MCF 10A (cell line): ENCODE results near the gene OR9Q2. TPM values are rescaled to one million over a fixed set of nuclear protein-coding genes. Genes with fewer than 3 reads are reported as not detected.

Experiments used
- BruUV-seq: library from RNA; stranded (reverse); fragments of 400-500 nt; replicated peaks from 2 replicates; lab custom pipeline; 2021; lab: Mats Ljungman, UMichigan
- CTCF ChIA-PET: fragments of 300-600 bp; sonication (Branson Sonifier 250); formaldehyde crosslinking; extraction: SDS; loops from one replicate; lab custom pipeline; 2021; ENCODE audit warnings: antibody characterized with exemption, inconsistent platforms; lab: Yijun Ruan, JAX
- POLR2A ChIA-PET: fragments of 300-600, 350-650 bp; sonication (Branson Sonifier 250); formaldehyde crosslinking; extraction: SDS; loops from one replicate; lab custom pipeline; 2020; ENCODE audit warnings: antibody characterized with exemption, inconsistent platforms; lab: Yijun Ruan, JAX
- DNase-seq: peaks from one replicate; pipeline ENCODE4 v3.0.0-alpha.2; 2018; ENCODE audit not compliant: unreplicated experiment
- H3K27ac Mint-ChIP-seq: one replicate; pipeline ENCODE4 v1.8.0; 2022; ENCODE audit warnings: mild to moderate bottlenecking, low read depth, mixed read lengths; ENCODE audit not compliant: unreplicated experiment
- H3K27me3 Mint-ChIP-seq: one replicate; pipeline ENCODE4 v1.8.0; 2022; ENCODE audit warnings: mixed read lengths; ENCODE audit not compliant: insufficient read depth, unreplicated experiment
- H3K36me3 Mint-ChIP-seq: one replicate; pipeline ENCODE4 v1.8.0; 2022; ENCODE audit warnings: mild to moderate bottlenecking, moderate library complexity, mixed read lengths; ENCODE audit not compliant: insufficient read depth, unreplicated experiment
- H3K4me1 Mint-ChIP-seq: one replicate; pipeline ENCODE4 v1.8.0; 2022; ENCODE audit warnings: mixed read lengths; ENCODE audit not compliant: insufficient read depth, unreplicated experiment
- H3K4me3 Mint-ChIP-seq: one replicate; pipeline ENCODE4 v1.8.0; 2022; ENCODE audit warnings: mild to moderate bottlenecking, moderate library complexity, mixed read lengths; ENCODE audit not compliant: unreplicated experiment
- H3K9me3 Mint-ChIP-seq: one replicate; pipeline ENCODE4 v1.8.0; 2022; ENCODE audit warnings: mixed read lengths; ENCODE audit not compliant: unreplicated experiment
- intact Hi-C: fragments of 100-400 bp; cut with micrococcal nuclease; formaldehyde crosslinking; loops from 2 replicates; pipeline ENCODE4 v1.14.1; 2022
- total RNA-seq: library from RNA; stranded (reverse); gene quantifications from 2 replicates; pipeline ENCODE4 v1.2.3, GENCODE V29; 2022
- TF ChIP-seq, protein P1 (sequence below): fragments of 200-600 bp; IDR thresholded peaks from one replicate; pipeline ENCODE4 v1.8.0; 2022; ENCODE audit warnings: antibody characterized with exemption, mild to moderate bottlenecking; ENCODE audit not compliant: unreplicated experiment

OR9Q2 gene
- total RNA-seq, 1 experiment from 2014 or later, result not detected

DNA sequence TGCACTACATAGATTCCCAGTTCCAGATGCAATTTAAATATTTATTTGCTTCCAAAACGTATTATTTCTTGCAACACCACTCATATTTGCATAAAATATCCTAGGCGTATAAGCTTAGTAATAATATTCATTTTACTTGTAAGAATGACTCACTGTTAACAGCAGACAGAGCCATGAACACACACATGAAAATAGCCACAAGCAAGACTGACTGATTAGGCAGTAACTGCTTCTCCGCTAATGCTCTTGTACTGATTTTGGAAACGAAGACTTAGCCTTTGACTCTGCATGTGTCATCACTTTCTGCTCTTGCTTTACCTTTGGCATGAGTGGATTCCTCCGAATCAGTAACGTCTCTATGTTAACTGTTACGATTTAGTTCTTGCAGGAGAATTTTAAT is 33.9 kb downstream of the OR9Q2 start:
- DNase-seq, result peak; percentile 64
- H3K4me1 Mint-ChIP-seq, result peaks cover 12% of the 10 kb centered on the region
- no TSS peak for BruUV-seq
- no peaks in the 10 kb centered on the region for H3K27me3 Mint-ChIP-seq
- no peak overlapping the region for H3K4me3 Mint-ChIP-seq
- peak overlapping the region; percentile 58 for H3K27ac Mint-ChIP-seq
- TF ChIP-seq, protein P1, sequence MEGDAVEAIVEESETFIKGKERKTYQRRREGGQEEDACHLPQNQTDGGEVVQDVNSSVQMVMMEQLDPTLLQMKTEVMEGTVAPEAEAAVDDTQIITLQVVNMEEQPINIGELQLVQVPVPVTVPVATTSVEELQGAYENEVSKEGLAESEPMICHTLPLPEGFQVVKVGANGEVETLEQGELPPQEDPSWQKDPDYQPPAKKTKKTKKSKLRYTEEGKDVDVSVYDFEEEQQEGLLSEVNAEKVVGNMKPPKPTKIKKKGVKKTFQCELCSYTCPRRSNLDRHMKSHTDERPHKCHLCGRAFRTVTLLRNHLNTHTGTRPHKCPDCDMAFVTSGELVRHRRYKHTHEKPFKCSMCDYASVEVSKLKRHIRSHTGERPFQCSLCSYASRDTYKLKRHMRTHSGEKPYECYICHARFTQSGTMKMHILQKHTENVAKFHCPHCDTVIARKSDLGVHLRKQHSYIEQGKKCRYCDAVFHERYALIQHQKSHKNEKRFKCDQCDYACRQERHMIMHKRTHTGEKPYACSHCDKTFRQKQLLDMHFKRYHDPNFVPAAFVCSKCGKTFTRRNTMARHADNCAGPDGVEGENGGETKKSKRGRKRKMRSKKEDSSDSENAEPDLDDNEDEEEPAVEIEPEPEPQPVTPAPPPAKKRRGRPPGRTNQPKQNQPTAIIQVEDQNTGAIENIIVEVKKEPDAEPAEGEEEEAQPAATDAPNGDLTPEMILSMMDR, result no peak
- intact Hi-C loops, result no loop called here
- H3K9me3 Mint-ChIP-seq, result peaks cover 1% of the 10 kb centered on the region
- CTCF ChIA-PET, result no interaction called here
- H3K36me3 Mint-ChIP-seq, result no peaks in the 10 kb centered on the region
- POLR2A ChIA-PET, result no interaction called here

DNA sequence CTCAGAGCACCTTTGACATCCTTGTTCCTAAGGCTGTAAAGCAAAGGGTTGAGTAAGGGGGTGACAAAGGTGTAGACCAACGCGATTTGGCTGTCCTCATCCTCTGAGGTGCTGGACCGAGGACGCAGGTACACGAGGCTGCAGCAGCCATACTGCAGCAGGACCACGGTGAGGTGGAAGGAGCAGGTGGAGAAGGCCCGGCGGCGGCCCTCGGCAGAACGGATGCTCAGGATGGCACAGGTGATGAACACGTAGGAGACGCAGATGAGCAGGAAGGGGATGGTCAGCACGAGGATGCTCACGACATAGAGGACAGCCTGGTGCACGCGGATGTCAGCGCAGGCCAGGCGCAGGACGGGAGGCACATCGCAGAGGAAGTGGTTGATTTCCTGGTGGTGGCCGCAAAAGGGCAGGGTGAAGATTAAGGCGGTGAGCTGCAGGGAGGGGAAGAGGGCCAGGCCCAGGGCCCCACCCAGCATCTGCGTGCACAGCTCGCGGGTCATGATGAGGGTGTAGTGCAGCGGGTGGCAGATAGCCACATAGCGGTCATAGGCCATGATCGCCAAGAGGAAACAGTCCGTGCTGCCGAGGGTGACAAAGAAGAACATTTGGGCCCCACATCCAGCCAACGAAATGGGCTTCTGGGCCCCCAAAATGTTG is 39.2 kb downstream of the OR9Q2 start:
- TF ChIP-seq, protein P1, result no peak
- CTCF ChIA-PET, result no interaction called here
- H3K4me3 Mint-ChIP-seq, result no peak overlapping the region

More for the DNA sequence above, 39.2 kb downstream of the OR9Q2 start:
- POLR2A ChIA-PET, result no interaction called here
- H3K9me3 Mint-ChIP-seq, result peaks cover 12% of the 10 kb centered on the region
- no peaks in the 10 kb centered on the region for H3K27me3 Mint-ChIP-seq
- no peaks in the 10 kb centered on the region for H3K36me3 Mint-ChIP-seq
- intact Hi-C loops, result no loop called here
- H3K27ac Mint-ChIP-seq, result no peak overlapping the region
- DNase-seq, result no peak
- no TSS peak for BruUV-seq
- H3K4me1 Mint-ChIP-seq, result peaks cover 3% of the 10 kb centered on the region

Other genes with a start within 250 kb of the OR9Q2 start
- gene OR9Q1, start 165.2 kb upstream of the OR9Q2 start, total RNA-seq, result not detected in 2 replicates
- not detected in 2 replicates for gene OR6Q1, start 158.1 kb upstream of the OR9Q2 start, total RNA-seq
- gene OR9I1, start 63.5 kb upstream of the OR9Q2 start, total RNA-seq, result not detected in 2 replicates
- not detected in 2 replicates for gene OR1S2, start 15.1 kb downstream of the OR9Q2 start, total RNA-seq
- not detected in 2 replicates for gene OR1S1, start 23.6 kb downstream of the OR9Q2 start, total RNA-seq
- not detected in 2 replicates for gene OR10Q1, start 39.8 kb downstream of the OR9Q2 start, total RNA-seq
- not detected in 2 replicates for gene OR10W1, start 79.2 kb downstream of the OR9Q2 start, total RNA-seq
- not detected in 2 replicates for gene OR5B17, start 170.0 kb downstream of the OR9Q2 start, total RNA-seq
- not detected in 2 replicates for gene OR5B3, start 217.8 kb downstream of the OR9Q2 start, total RNA-seq
- gene OR5B2, start 239.1 kb downstream of the OR9Q2 start, total RNA-seq, result not detected in 2 replicates